GM19455 (cell line): Measurements from ENCODE around the gene ZNF469.
"Not testable (repeated sequence)": the region's sequence is repeated elsewhere in the genome, so short reads cannot be mapped to it uniquely, and the experiment has no call there.

Experiments
- ATAC-seq: cut with Tn5 transposase; IDR thresholded peaks from one replicate; pipeline ENCODE4 v1.9.1; 2021; ENCODE audit not compliant: unreplicated experiment

The ZNF469 gene

GRCh38 chr16:88406096-88407041 is 23.6 kb downstream of the ZNF469 start:
- no peak for ATAC-seq

- ATAC-seq, result no peak
Observed at GRCh38 chr16:88407042-88407420, 24.3 kb downstream of the ZNF469 start.

- no peak for ATAC-seq
Observed at GRCh38 chr16:88407807-88408206, 25.0 kb downstream of the ZNF469 start.

- no peak for ATAC-seq
Observed at GRCh38 chr16:88408561-88409142, 25.9 kb downstream of the ZNF469 start.

- no peak for ATAC-seq
Observed at GRCh38 chr16:88409296-88410065, 26.7 kb downstream of the ZNF469 start.

GRCh38 chr16:88410297-88410968 is 27.7 kb downstream of the ZNF469 start:
- ATAC-seq, result not testable (repeated sequence)

GRCh38 chr16:88411951-88412576 is 29.3 kb downstream of the ZNF469 start:
- no peak for ATAC-seq

- ATAC-seq, result no peak
Observed at GRCh38 chr16:88412766-88413165, 30.0 kb downstream of the ZNF469 start.

- ATAC-seq, result no peak
Observed at GRCh38 chr16:88413231-88413630, 30.5 kb downstream of the ZNF469 start.

GRCh38 chr16:88413631-88414030 is 30.9 kb downstream of the ZNF469 start:
- no peak for ATAC-seq

- no peak for ATAC-seq
Observed at GRCh38 chr16:88414521-88415380, 32.0 kb downstream of the ZNF469 start.

- ATAC-seq, result no peak
Observed at GRCh38 chr16:88415381-88415705, 32.6 kb downstream of the ZNF469 start.

GRCh38 chr16:88415713-88416323 is 33.1 kb downstream of the ZNF469 start:
- ATAC-seq, result no peak

GRCh38 chr16:88416686-88417085 is 33.9 kb downstream of the ZNF469 start:
- ATAC-seq, result no peak

- no peak for ATAC-seq
Observed at GRCh38 chr16:88417684-88418476, 35.1 kb downstream of the ZNF469 start.

- ATAC-seq, result no peak
Observed at GRCh38 chr16:88418869-88419268, 36.1 kb downstream of the ZNF469 start.

- no peak for ATAC-seq
Observed at GRCh38 chr16:88419790-88420189, 37.0 kb downstream of the ZNF469 start.

GRCh38 chr16:88420496-88420895 is 37.7 kb downstream of the ZNF469 start:
- ATAC-seq, result no peak

- ATAC-seq, result no peak
Observed at GRCh38 chr16:88421301-88421700, 38.5 kb downstream of the ZNF469 start.
